Measurements from ENCODE around the gene CORO1C.

The CORO1C gene

GRCh38 chr12:108696111-108696995, 35.0 kb downstream of the CORO1C start:
- no peak for DNase-seq

GRCh38 chr12:108694812-108695278, 36.5 kb downstream of the CORO1C start:
- no peak for DNase-seq

- DNase-seq = no peak
Observed at GRCh38 chr12:108693751-108694150, 37.6 kb downstream of the CORO1C start.

- DNase-seq = no peak
Observed at GRCh38 chr12:108693186-108693730, 38.1 kb downstream of the CORO1C start.

- peak; percentile 78 for DNase-seq
Observed at GRCh38 chr12:108691998-108692808, 39.1 kb downstream of the CORO1C start.

GRCh38 chr12:108691175-108691997, 39.9 kb downstream of the CORO1C start:
- DNase-seq = peak; percentile 97

- DNase-seq = peak; percentile 19
Observed at GRCh38 chr12:108690542-108691174, 40.7 kb downstream of the CORO1C start.

- DNase-seq = no peak
Observed at GRCh38 chr12:108690191-108690518, 41.2 kb downstream of the CORO1C start.

GRCh38 chr12:108689314-108690190, 41.8 kb downstream of the CORO1C start:
- peak; percentile 38 for DNase-seq

GRCh38 chr12:108686780-108687179, 44.5 kb downstream of the CORO1C start:
- DNase-seq = no peak

GRCh38 chr12:108685469-108686260, 45.7 kb downstream of the CORO1C start:
- peak; percentile 40 for DNase-seq

GRCh38 chr12:108683906-108684556, 47.3 kb downstream of the CORO1C start:
- DNase-seq = no peak

- no peak for DNase-seq
Observed at GRCh38 chr12:108681317-108681716, 50.0 kb downstream of the CORO1C start.

GRCh38 chr12:108679106-108679681, 52.1 kb downstream of the CORO1C start:
- DNase-seq = no peak

- DNase-seq = no peak
Observed at GRCh38 chr12:108678104-108678730, 53.1 kb downstream of the CORO1C start.

GRCh38 chr12:108677381-108677780, 53.9 kb downstream of the CORO1C start:
- no peak for DNase-seq

GRCh38 chr12:108676707-108677106, 54.6 kb downstream of the CORO1C start:
- no peak for DNase-seq

GRCh38 chr12:108675792-108676191, 55.5 kb downstream of the CORO1C start:
- DNase-seq = no peak

GRCh38 chr12:108672054-108672453, 59.3 kb downstream of the CORO1C start:
- no peak for DNase-seq
